Mammary epithelial cell (primary cell): ENCODE results near the gene AAMDC.

Experiments
- CTCF ChIP-seq, 2 donors: IDR thresholded peaks in 1 of 2; conservative IDR thresholded peaks in 1 of 2; 2 replicates each; pipeline ENCODE4 v1.5.1; 2011 to 2012; ENCODE audit warnings: inconsistent platforms in 2 of 2, low read length in 2 of 2, mild to moderate bottlenecking in 2 of 2, control low read depth in 1 of 2, low read depth in 1 of 2; ENCODE audit not compliant: insufficient read depth in 1 of 2; ENCODE audit errors: extremely low read depth in 1 of 2
- EZH2 ChIP-seq: IDR thresholded peaks from 2 replicates; pipeline ENCODE4 v1.6.1; 2012; ENCODE audit warnings: low read length, inconsistent platforms, borderline replicate concordance

GRCh38 chr11:77909277-77909676 lies 88.3 kb downstream of the AAMDC start:
- no peak for TF ChIP-seq CTCF (conservative IDR thresholded peaks at IDR 0.05 in 1 of 2, IDR thresholded peaks at IDR 0.05 in 1 of 2; ENCODE audit: extremely low read depth in 1 of 2, insufficient read depth in 1 of 2, low read depth in 1 of 2, low read length in 2 of 2)
- TF ChIP-seq EZH2 = no peak
